ENCODE data around the gene UQCR10.

Gene UQCR10

GRCh38 chr22:29790061-29790460 is 22.9 kb downstream of the UQCR10 start:
- ChIA-PET CTCF (no interaction called here), POLR2A (no interaction called here)
- no peak for TF ChIP-seq CTCF (IDR thresholded peaks at IDR 0.05; ENCODE audit: control extremely low read depth, extremely low read depth, low read depth, missing control alignments)
- no peak for DNase-seq (ENCODE audit: extremely low spot score)

GRCh38 chr22:29793396-29793795 is 26.2 kb downstream of the UQCR10 start:
- no peak for DNase-seq (ENCODE audit: extremely low spot score)
- TF ChIP-seq CTCF (IDR thresholded peaks at IDR 0.05; ENCODE audit: control extremely low read depth, extremely low read depth, low read depth, missing control alignments): no peak
- ChIA-PET CTCF (no interaction called here), POLR2A (no interaction called here)

- CTCF ChIA-PET: interaction anchor here (1.0 to 1.6 kb wide), 3 partner anchors 11 to 210 kb away, joined by 3 to 6 read pairs (median 4); no protein-coding TSS in a partner anchor
- no peak for TF ChIP-seq CTCF (IDR thresholded peaks at IDR 0.05; ENCODE audit: control extremely low read depth, extremely low read depth, low read depth, missing control alignments)
- no peak for DNase-seq (ENCODE audit: extremely low spot score)
- POLR2A ChIA-PET: no interaction called here
Observed at GRCh38 chr22:29795663-29796062, 28.5 kb downstream of the UQCR10 start.

GRCh38 chr22:29797351-29797750 is 30.2 kb downstream of the UQCR10 start:
- ChIA-PET CTCF (no interaction called here), POLR2A (no interaction called here)
- DNase-seq (ENCODE audit: extremely low spot score): peak; percentile 62
- no peak for TF ChIP-seq CTCF (IDR thresholded peaks at IDR 0.05; ENCODE audit: control extremely low read depth, extremely low read depth, low read depth, missing control alignments)

- TF ChIP-seq CTCF (IDR thresholded peaks at IDR 0.05; ENCODE audit: control extremely low read depth, extremely low read depth, low read depth, missing control alignments): no peak
- CTCF ChIA-PET: no interaction called here
- DNase-seq (ENCODE audit: extremely low spot score): no peak
- POLR2A ChIA-PET: no interaction called here
Observed at GRCh38 chr22:29798318-29798717, 31.1 kb downstream of the UQCR10 start.

GRCh38 chr22:29798801-29799200 is 31.6 kb downstream of the UQCR10 start:
- no peak for DNase-seq (ENCODE audit: extremely low spot score)
- ChIA-PET POLR2A (no interaction called here), CTCF (no interaction called here)

More at GRCh38 chr22:29798801-29799200, 31.6 kb downstream of the UQCR10 start:
- TF ChIP-seq CTCF (IDR thresholded peaks at IDR 0.05; ENCODE audit: control extremely low read depth, extremely low read depth, low read depth, missing control alignments): no peak
